ENCODE data around the gene CTLA4. TPM values are rescaled to one million over a fixed set of nuclear protein-coding genes. Genes with fewer than 3 reads are reported as not detected.

Gene CTLA4
- 10 to 100 TPM; 20.8 to 66.6 TPM for total RNA-seq

DNA sequence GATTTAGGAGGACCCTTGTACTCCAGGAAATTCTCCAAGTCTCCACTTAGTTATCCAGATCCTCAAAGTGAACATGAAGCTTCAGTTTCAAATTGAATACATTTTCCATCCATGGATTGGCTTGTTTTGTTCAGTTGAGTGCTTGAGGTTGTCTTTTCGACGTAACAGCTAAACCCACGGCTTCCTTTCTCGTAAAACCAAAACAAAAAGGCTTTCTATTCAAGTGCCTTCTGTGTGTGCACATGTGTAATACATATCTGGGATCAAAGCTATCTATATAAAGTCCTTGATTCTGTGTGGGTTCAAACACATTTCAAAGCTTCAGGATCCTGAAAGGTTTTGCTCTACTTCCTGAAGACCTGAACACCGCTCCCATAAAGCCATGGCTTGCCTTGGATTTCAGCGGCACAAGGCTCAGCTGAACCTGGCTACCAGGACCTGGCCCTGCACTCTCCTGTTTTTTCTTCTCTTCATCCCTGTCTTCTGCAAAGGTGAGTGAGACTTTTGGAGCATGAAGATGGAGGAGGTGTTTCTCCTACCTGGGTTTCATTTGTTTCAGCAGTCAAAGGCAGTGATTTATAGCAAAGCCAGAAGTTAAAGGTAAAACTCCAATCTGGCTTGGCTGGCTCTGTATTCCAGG is at the start of gene CTLA4:
Gene CTLA4, plus strand, starts transcription at position 211 of the 640 bp plus-strand sequence. Its CDS starts 172 bp downstream, at position 383.
- H3K9me3 Mint-ChIP-seq (ENCODE audit: low read depth), result peaks cover 7% of the 10 kb centered on the region
- CTCF ChIA-PET, result interaction anchor here (0.8 to 3.3 kb wide), 13 partner anchors 7 to 56 kb away, joined by 3 to 14 read pairs (median 3); no protein-coding TSS in a partner anchor
- peak within 1 kb of the TSS; percentile 99 for H3K27ac Mint-ChIP-seq
- ATAC-seq (peak; percentile 32), DNase-seq (peak; percentile 64)
- H3K36me3 Mint-ChIP-seq, result peaks cover 50% of the 10 kb centered on the region
- peak within 1 kb of the TSS; percentile 81 for H3K4me3 Mint-ChIP-seq
- H3K27me3 Mint-ChIP-seq, result no peaks in the 10 kb centered on the region
- peaks cover 61% of the 10 kb centered on the region for H3K4me1 Mint-ChIP-seq

- H3K9me3 Mint-ChIP-seq (ENCODE audit: low read depth), result no peaks in the 10 kb centered on the region
- H3K27me3 Mint-ChIP-seq, result peaks cover 16% of the 10 kb centered on the region
- CTCF ChIA-PET, result no interaction called here
- H3K4me1 Mint-ChIP-seq, result peaks cover 24% of the 10 kb centered on the region
- H3K4me3 Mint-ChIP-seq, result no peak overlapping the region
- H3K36me3 Mint-ChIP-seq, result no peaks in the 10 kb centered on the region
- no peak overlapping the region for H3K27ac Mint-ChIP-seq
- ATAC-seq (no peak), DNase-seq (no peak)
Measured at GRCh38 chr2:203818656-203819055, 48.9 kb upstream of the CTLA4 start.

- Mint-ChIP-seq H3K27ac (no peak overlapping the region), H3K4me3 (no peak overlapping the region), H3K27me3 (peaks cover 16% of the 10 kb centered on the region), H3K36me3 (no peaks in the 10 kb centered on the region), H3K4me1 (peaks cover 26% of the 10 kb centered on the region), H3K9me3 (ENCODE audit: low read depth) (no peaks in the 10 kb centered on the region)
- CTCF ChIA-PET, result no interaction called here
- ATAC-seq (no peak), DNase-seq (no peak)
Measured at GRCh38 chr2:203819434-203820133, 48.0 kb upstream of the CTLA4 start.

GRCh38 chr2:203820969-203821368 is 46.6 kb upstream of the CTLA4 start:
- ATAC-seq (no peak), DNase-seq (no peak)
- H3K27ac Mint-ChIP-seq, result no peak overlapping the region
- H3K27me3 Mint-ChIP-seq, result peaks cover 16% of the 10 kb centered on the region
- CTCF ChIA-PET, result no interaction called here
- no peak overlapping the region for H3K4me3 Mint-ChIP-seq
- peaks cover under 1% of the 10 kb centered on the region for H3K36me3 Mint-ChIP-seq
- H3K4me1 Mint-ChIP-seq, result peaks cover 19% of the 10 kb centered on the region
- H3K9me3 Mint-ChIP-seq (ENCODE audit: low read depth), result no peaks in the 10 kb centered on the region

GRCh38 chr2:203822240-203822639 is 45.3 kb upstream of the CTLA4 start:
- H3K27ac Mint-ChIP-seq, result no peak overlapping the region
- H3K27me3 Mint-ChIP-seq, result peaks cover 9% of the 10 kb centered on the region
- peaks cover 8% of the 10 kb centered on the region for H3K36me3 Mint-ChIP-seq
- H3K4me1 Mint-ChIP-seq, result peaks cover 14% of the 10 kb centered on the region
- H3K4me3 Mint-ChIP-seq, result no peak overlapping the region
- no peak for DNase-seq
- CTCF ChIA-PET, result interaction anchor here (1.2 kb wide), 1 partner anchor 9 kb away, joined by 3 read pairs; no protein-coding TSS in a partner anchor
- no peak for ATAC-seq
- H3K9me3 Mint-ChIP-seq (ENCODE audit: low read depth), result peaks cover 2% of the 10 kb centered on the region

DNA sequence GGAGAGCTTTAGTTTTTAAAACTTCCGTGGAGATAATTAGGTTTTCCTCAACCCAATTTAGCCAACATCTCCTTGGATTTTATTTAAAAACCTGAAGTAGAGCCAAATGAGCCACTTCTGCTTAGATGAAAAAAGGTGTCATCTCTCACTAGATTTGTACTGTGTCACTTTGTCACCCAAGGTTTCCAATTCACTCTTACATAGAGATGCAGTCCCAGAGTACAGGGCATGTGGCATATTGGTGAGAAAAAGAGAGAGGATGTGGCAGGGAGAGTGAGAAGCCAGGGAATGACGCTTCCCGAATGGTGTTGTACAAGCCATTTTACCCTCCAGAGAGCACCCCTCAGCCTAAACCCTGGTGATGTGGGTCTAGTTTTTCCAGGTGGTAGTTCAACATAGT is 44.4 kb upstream of the CTLA4 start:
- peaks cover 8% of the 10 kb centered on the region for H3K9me3 Mint-ChIP-seq (ENCODE audit: low read depth)
- peaks cover 3% of the 10 kb centered on the region for H3K27me3 Mint-ChIP-seq
- CTCF ChIA-PET, result interaction anchor here (1.2 kb wide), 1 partner anchor 10 kb away, joined by 3 read pairs; no protein-coding TSS in a partner anchor
- DNase-seq, result no peak
- H3K36me3 Mint-ChIP-seq, result peaks cover 10% of the 10 kb centered on the region
- no peak overlapping the region for H3K4me3 Mint-ChIP-seq
- no peak for ATAC-seq
- H3K4me1 Mint-ChIP-seq, result peaks cover 14% of the 10 kb centered on the region
- H3K27ac Mint-ChIP-seq, result no peak overlapping the region

DNA sequence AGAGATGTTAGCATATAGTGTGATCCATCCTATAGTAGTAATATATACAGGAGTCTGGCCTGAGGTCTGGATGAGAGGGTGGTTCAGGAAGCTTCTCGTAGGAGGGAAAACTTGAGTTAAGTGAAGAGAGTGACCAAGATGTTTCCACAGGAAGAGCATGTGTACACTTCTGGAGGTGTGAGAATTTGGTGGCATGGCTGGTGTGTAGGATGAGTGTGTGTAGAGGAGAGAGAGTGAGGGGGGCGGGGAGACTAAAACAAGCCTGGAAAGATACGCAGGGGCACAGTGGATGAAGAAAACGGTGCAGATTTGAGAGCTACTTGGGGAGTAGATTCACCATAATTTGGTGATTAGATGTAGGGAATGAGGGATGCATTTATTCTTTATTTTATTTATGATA is 43.5 kb upstream of the CTLA4 start:
- H3K4me1 Mint-ChIP-seq, result peaks cover 16% of the 10 kb centered on the region
- H3K4me3 Mint-ChIP-seq, result no peak overlapping the region
- CTCF ChIA-PET, result interaction anchor here (0.6 to 1.5 kb wide), 2 partner anchors 9 to 147 kb away, joined by 3 to 5 read pairs; no protein-coding TSS in a partner anchor
- H3K36me3 Mint-ChIP-seq, result peaks cover 12% of the 10 kb centered on the region
- H3K27me3 Mint-ChIP-seq, result peaks cover 3% of the 10 kb centered on the region
- H3K27ac Mint-ChIP-seq, result no peak overlapping the region
- DNase-seq (no peak), ATAC-seq (no peak)
- peaks cover 11% of the 10 kb centered on the region for H3K9me3 Mint-ChIP-seq (ENCODE audit: low read depth)

- Mint-ChIP-seq H3K36me3 (peaks cover 12% of the 10 kb centered on the region), H3K4me1 (peaks cover 21% of the 10 kb centered on the region), H3K27me3 (peaks cover 3% of the 10 kb centered on the region), H3K4me3 (no peak overlapping the region), H3K27ac (no peak overlapping the region), H3K9me3 (ENCODE audit: low read depth) (peaks cover 11% of the 10 kb centered on the region)
- ATAC-seq, result no peak
- DNase-seq, result no peak
- CTCF ChIA-PET, result interaction anchor here (1.5 kb wide), 1 partner anchor 10 kb away, joined by 5 read pairs; no protein-coding TSS in a partner anchor
Measured at GRCh38 chr2:203824603-203825002, 43.0 kb upstream of the CTLA4 start.

DNA sequence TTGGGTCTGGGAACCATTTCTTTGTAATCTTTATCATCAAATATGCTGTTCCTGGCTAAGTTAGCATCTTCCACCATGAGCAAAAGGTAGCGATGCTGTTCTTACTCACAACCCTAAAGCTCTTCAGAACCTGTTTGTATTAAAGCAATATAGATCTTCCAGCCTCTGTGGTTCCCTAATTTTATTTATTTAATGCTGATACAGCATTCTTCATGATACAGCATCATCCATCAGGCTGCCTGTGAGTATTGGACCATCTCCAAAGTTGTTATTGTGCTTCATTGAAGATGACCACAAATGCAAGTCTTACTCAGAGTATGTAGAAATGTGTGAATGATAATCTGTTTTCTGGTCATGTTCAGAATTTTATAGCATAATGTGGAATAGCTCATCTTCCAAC is 40.9 kb upstream of the CTLA4 start:
- H3K36me3 Mint-ChIP-seq, result peaks cover 12% of the 10 kb centered on the region
- H3K27me3 Mint-ChIP-seq, result peaks cover 3% of the 10 kb centered on the region
- H3K27ac Mint-ChIP-seq, result no peak overlapping the region
- no peak for DNase-seq
- no peak for ATAC-seq
- H3K4me3 Mint-ChIP-seq, result no peak overlapping the region
- H3K4me1 Mint-ChIP-seq, result peaks cover 34% of the 10 kb centered on the region
- CTCF ChIA-PET, result no interaction called here
- H3K9me3 Mint-ChIP-seq (ENCODE audit: low read depth), result peaks cover 11% of the 10 kb centered on the region

DNA sequence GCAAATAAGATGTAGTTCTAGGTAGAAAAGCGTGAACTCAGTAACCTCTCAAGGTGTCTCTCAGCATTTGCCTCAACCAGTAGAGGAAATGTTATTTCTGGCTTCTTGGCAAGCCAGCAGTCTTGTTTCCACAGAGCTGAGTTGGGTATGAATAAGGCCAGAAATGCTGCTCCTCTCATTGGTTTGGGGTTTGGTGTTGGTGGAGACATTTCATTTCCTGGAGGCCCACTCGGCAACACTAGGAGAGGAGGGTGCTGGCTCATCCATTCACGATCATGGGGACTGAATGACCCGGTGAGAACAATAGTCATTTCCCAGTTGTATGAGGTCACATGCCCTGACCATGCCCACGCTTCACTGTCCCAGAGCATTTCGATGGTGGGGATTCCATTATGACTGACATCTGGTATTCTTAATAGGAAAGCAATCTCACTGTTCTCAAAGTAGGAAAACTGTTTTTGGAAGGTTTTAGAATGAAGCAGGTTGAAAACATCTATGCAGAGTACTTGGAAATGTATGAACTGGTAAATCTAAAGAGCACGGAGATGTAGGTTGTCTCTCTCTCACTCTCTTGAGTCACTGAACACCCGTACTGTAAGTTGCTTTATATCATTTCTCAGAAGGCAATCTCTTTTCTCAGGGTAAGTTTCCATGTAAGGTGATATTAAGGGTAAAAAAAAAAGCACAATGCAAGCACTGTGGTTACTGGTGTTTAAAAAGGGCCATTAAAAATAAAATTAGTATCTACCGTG is 37.1 kb upstream of the CTLA4 start:
- Mint-ChIP-seq H3K4me1 (peaks cover 20% of the 10 kb centered on the region), H3K27me3 (no peaks in the 10 kb centered on the region), H3K36me3 (peaks cover 14% of the 10 kb centered on the region), H3K27ac (peak overlapping the region; percentile 89), H3K4me3 (peak overlapping the region; percentile 19), H3K9me3 (ENCODE audit: low read depth) (peaks cover 11% of the 10 kb centered on the region)
- DNase-seq, result peak; percentile 84
- peak; percentile 93 for ATAC-seq
- CTCF ChIA-PET, result interaction anchor here (0.7 to 2.9 kb wide), 6 partner anchors 14 to 106 kb away, joined by 3 to 23 read pairs (median 4); partner anchors contain the start of gene ICOS

GRCh38 chr2:203835420-203835819 is 32.2 kb upstream of the CTLA4 start:
- Mint-ChIP-seq H3K4me3 (no peak overlapping the region), H3K27me3 (peaks cover 3% of the 10 kb centered on the region), H3K4me1 (peaks cover 10% of the 10 kb centered on the region), H3K27ac (no peak overlapping the region), H3K9me3 (ENCODE audit: low read depth) (no peaks in the 10 kb centered on the region), H3K36me3 (peaks cover 2% of the 10 kb centered on the region)
- CTCF ChIA-PET, result interaction anchor here (1.0 to 1.6 kb wide), 2 partner anchors 19 to 74 kb away, joined by 4 read pairs; no protein-coding TSS in a partner anchor
- no peak for ATAC-seq
- DNase-seq, result no peak

DNA sequence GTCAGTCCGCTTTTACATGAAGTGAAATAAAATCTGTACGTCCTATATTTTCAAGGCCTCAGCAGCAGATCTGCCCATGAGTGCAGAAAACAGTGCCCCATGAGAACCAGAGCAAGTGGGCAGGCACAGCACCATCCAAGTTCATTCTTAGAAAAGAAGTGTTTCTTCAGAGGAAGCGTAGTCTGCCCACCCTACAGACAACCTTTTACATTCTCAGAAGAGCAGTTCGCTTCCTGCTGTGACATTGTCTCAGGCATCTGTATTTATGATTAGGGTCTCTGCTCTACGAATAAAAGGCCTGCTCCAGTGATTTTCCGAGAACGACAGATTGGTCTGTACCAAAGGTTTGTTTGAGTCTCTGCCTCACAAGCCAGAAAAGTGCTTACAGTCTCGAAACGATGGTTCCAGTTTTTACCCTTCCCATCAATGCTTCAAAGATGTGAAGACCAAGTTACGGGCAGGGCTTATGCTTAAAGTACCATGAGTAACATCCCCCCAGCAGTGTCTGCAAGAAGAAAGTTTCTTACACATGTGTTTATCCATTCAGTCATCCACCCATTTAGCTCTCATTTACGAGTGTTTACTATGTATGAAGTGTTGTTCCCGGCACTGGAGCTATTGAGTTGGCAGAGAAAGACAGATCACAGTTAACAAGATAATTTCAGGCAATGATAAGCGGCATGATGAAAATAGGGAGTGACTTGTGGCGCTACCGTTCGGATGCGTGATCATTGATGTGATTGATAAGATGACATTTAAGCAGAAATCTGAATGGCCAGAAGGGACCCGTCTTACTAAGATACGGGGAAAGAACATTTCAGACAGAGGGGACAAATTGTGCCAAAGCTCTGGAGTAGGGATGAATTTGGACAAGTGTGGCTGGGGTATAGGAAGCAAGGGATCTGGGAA is 31.4 kb upstream of the CTLA4 start:
- H3K36me3 Mint-ChIP-seq, result peaks cover 2% of the 10 kb centered on the region
- CTCF ChIA-PET, result interaction anchor here (1.5 kb wide), 1 partner anchor 33 kb away, joined by 3 read pairs; no protein-coding TSS in a partner anchor
- no peak for ATAC-seq
- no peaks in the 10 kb centered on the region for H3K9me3 Mint-ChIP-seq (ENCODE audit: low read depth)
- no peak for DNase-seq
- H3K4me3 Mint-ChIP-seq, result no peak overlapping the region
- peaks cover 13% of the 10 kb centered on the region for H3K4me1 Mint-ChIP-seq
- H3K27ac Mint-ChIP-seq, result no peak overlapping the region
- H3K27me3 Mint-ChIP-seq, result peaks cover 3% of the 10 kb centered on the region
